HG03103 (cell line): ENCODE results near the gene MRPS17.

Experiments
- ATAC-seq: cut with Tn5 transposase; IDR thresholded peaks from one replicate; pipeline ENCODE4 v1.9.1; 2021; ENCODE audit warnings: low read depth; ENCODE audit not compliant: unreplicated experiment

Gene MRPS17

DNA sequence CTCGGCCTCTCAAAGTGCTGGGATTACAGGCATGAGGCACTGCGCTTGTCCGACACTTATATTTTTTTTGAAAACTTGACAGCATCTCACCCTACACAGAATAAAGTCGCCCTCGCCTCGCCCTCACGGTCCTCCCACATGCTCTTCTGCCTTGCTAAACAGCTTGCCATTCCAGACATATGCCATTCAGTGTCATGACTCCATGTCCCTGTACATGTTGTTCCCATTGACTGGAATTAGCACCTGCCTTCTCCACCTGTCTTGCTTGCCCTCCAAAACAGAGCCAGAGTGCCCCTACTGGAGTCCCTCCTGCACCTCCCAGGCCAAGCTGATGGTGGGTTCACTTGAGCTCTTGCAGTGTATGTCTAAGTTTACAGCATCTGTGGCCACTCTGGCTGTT lies 18.9 kb downstream of the MRPS17 start:
- no peak for ATAC-seq

DNA sequence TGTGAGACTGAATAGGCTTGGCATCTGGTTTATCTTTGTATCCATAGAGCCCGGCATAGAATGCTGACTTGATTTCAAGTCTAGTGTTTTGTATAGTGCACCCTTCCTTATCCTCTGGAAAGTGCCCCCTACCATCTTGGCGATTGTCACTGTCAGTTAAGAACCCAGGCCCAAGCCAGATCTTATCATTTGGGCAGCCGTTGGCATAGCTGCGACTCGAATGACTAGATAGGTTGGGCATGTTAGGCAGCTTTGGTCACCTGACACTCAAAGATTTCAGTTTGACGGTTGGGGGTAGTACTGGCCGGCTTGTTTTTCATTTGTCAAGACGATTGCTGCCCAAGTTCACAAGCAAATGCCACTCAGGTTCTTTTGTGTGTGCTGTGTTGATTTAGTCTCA lies 19.3 kb downstream of the MRPS17 start:
- ATAC-seq: no peak

DNA sequence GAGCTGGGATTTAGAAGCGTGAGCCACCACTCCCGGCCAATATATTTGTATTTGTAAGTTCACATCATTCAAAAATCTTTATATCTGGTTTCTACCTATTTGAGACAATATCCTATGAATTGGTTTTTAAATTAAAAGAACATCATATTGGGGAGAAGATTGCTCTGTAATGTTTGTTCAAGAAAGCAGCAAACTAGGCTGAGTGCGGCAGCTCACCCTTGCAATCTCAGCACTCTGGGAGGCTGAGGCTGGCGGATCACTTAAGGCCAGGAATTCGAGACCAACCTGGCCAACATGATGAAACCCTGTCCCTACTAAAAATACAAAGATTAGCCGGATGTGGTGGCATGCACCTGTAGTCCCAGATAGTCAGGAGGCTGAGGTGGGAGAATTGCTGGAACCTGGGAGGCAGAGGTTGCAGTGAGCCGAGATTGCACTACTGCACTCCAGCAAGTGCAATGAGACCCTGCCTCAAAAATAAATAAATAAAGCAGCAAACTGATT lies 22.1 kb downstream of the MRPS17 start:
- no peak for ATAC-seq

DNA sequence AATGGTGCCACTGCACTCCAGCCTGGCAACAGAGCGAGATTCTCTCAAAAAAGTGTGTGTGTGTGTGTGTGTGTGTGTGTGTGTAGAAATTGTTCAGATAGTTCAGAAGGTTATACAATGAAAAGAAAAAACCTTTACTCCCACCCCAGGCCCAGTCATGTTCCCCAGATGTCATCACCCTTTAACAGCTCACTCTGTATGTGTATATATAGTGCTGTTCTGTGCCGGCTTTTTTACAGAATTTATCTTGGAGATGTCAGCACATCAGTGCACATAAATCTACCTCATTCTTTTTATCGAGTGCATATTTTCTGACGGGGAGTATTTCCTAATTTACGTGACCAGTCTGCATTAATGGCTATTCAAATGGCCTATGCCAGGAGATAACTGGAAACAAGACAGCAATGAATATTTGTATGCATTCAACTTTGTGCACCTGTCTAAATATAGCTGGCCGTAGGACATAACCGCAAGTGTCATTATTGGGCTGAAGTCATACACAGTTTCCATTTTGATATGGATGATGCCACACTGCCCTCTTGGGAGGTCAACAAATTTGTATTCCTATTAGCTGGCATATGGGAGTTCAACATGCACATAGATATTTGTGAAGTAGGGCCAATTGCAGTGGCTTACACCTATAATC lies 24.4 kb downstream of the MRPS17 start:
- no peak for ATAC-seq

DNA sequence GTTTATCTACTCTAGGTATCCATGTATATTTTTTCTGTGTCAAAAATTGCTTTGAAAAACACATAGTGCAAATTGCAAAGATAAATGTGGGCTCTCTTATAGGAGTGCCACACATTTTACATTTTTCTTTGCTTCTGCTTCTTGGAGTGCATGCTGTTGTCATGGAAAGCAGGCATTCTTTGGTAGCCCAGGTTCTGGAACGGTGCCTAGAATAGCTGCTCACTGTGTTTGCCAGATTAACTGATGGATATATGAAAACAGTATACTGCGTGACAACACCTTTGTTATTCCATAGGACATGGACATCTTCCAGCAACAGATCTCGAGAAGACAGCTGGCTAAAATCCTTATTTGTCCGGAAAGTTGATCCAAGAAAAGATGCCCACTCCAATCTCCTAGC lies 26.2 kb downstream of the MRPS17 start:
- no peak for ATAC-seq

DNA sequence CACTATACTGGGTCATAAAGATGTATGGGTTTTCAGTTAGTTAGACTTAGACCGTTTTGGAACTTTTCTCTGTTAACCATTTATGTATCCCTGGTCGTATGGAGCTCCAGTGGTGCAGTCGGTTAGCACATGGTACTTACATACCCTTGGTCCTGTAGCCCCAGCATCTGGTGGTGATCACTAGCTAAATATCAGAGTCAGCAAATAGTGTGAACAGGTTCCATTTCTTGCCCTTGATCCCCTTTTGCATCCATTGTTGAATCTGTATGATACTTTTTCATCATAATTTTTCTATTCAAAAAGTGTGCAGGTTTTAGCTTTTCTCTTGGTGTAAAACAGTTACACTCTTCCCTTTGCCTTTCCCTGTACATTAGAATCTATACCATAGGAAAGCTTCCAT lies 28.6 kb downstream of the MRPS17 start:
- ATAC-seq: no peak

DNA sequence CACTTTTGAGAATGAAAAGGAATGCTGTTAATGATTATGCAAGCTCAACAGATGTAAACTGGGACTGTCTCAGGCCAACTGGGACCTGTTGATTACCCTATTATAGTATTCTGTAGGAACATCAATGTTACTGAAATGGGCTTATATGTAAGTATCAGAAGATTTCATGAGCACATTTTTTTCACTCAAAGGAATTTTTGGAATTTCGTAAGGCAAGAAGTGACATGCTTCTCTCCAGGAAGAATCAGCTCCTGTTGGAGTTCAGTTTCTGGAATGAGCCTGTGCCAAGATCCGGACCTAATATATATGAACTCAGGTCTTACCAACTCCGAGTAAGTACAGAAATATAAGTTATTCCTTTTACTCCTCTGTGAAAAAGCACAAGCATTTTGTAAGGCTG lies 31.9 kb downstream of the MRPS17 start:
- ATAC-seq: no peak

DNA sequence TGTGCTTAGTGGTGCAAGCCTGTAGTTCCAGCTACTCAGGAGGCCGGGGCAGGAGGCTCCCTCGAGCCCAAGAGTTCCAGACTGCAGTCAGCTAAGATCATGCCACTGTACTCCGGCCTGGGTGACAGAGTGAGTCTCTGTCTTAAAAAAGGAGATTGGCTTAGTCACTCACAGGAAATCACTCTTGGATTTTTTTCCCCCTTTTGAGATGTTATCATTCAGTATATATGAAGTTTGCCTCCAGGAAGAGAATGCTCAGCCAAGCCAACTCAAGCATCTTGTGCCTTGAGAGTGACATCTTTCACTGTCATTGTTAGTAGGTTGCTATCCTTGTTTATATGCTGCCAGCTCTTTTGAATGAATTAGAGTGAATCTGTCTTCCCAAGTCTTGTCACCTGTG lies 40.7 kb downstream of the MRPS17 start:
- no peak for ATAC-seq

DNA sequence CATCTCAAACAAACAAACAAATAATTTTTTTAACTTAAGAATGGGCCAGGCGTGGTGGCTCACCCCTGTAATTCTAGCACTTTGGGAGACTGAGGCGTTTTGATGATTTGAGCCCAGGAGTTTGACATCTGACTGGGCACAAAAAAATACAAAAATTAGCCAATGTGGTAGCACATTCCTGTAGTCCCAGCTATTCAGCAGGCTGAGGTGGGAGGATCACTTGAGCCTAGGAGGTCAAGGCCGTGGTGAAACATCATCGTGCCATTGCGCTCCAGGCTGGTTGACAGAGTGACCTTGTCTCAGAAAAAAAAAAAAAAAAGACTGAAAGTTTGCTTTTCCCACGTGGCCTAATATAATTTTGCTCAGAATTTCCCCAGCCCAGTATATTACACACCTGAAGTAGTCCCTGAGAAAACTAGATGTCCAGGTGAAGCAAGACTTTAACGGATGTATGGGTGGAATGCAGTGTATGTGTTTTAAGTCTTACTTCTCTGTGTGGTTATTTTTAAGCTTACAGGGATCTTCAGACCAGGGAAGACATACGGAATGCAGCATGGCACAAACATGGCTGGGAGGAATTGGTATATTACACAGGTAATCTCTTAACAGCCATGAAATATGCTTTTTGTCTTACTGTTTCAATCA lies 45.3 kb downstream of the MRPS17 start:
- no peak for ATAC-seq

DNA sequence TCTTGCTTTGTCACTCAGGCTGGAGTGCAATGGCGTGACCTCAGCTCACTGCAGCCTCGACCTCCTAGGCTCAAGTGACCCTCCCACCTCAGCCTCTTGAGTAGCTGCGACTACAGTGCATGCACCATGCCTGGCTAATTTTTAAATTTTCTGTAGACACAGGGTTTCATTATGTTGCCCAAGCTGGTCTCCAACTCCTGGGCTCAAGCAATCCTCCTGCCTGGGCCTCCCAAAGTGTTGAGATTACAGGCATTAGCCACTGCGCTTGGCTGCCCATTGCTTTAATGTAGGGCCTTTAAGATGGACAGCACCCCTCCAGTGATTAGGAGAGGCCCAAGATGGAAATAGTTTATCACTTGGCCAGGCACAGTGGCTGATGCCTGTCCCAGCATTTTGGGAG lies 52.1 kb downstream of the MRPS17 start:
- ATAC-seq: no peak
